ENCODE data around the gene HAGHL. TPM values are rescaled to one million over a fixed set of nuclear protein-coding genes. Genes with fewer than 3 reads are reported as not detected.

The HAGHL gene
- total RNA-seq, 2 donors from 2014 or later = 7.7 to 10.1 TPM

GRCh38 chr16:735982-736453, 9.1 kb downstream of the HAGHL start:
- H3K9me3 ChIP-seq = no peaks in the 10 kb centered on the region
- no peak for DNase-seq (ENCODE audit: low spot score)
- H3K36me3 ChIP-seq = peaks cover 0 to 14% of the 10 kb centered on the region in 2 donors
- intact Hi-C loops (cut with DNase I) = no loop called here
- H3K27me3 ChIP-seq (replicated peaks; ENCODE audit: insufficient read depth) = no peaks in the 10 kb centered on the region
- no peak overlapping the region for H3K4me3 ChIP-seq
- 92% methylated on average over 13 of the region's 13 CpGs for WGBS
- TF ChIP-seq CTCF (IDR thresholded peaks at IDR 0.05) (no peak), POLR2A (IDR thresholded peaks at IDR 0.05) (no peak), POLR2AphosphoS5 (IDR thresholded peaks at IDR 0.05) (no peak)
- no peaks in the 10 kb centered on the region for H3K4me1 ChIP-seq (replicated peaks)
- no peak overlapping the region for H3K27ac ChIP-seq

- WGBS = 96% methylated on average over 29 of the region's 29 CpGs
- peaks cover 0 to 14% of the 10 kb centered on the region in 2 donors for H3K36me3 ChIP-seq
Observed at GRCh38 chr16:736936-737481, 10.1 kb downstream of the HAGHL start.

GRCh38 chr16:739560-740458, 12.9 kb downstream of the HAGHL start:
- no peak for DNase-seq (ENCODE audit: low spot score)
- H3K36me3 ChIP-seq = no peaks in the 10 kb centered on the region
- no peak for TF ChIP-seq POLR2AphosphoS5 (IDR thresholded peaks at IDR 0.05)
- no peak for TF ChIP-seq CTCF (IDR thresholded peaks at IDR 0.05)
- TF ChIP-seq POLR2A (IDR thresholded peaks at IDR 0.05) = no peak
- H3K4me3 ChIP-seq = peak overlapping the region; percentile 93 to 94
- no peaks in the 10 kb centered on the region for H3K27me3 ChIP-seq (replicated peaks; ENCODE audit: insufficient read depth)
- intact Hi-C loops (cut with DNase I) = no loop called here
- WGBS = 38% methylated on average over 35 of the region's 38 CpGs
- H3K4me1 ChIP-seq (replicated peaks) = no peaks in the 10 kb centered on the region
- H3K9me3 ChIP-seq = no peaks in the 10 kb centered on the region
- peak overlapping the region; percentile 78 to 84 for H3K27ac ChIP-seq

More at GRCh38 chr16:736936-737481, 10.1 kb downstream of the HAGHL start:
- no peaks in the 10 kb centered on the region for H3K4me1 ChIP-seq (replicated peaks)
- DNase-seq (ENCODE audit: low spot score) = no peak
- no peak overlapping the region for H3K4me3 ChIP-seq
- H3K27me3 ChIP-seq (replicated peaks; ENCODE audit: insufficient read depth) = no peaks in the 10 kb centered on the region
- TF ChIP-seq CTCF (IDR thresholded peaks at IDR 0.05) = no peak
- no peak for TF ChIP-seq POLR2AphosphoS5 (IDR thresholded peaks at IDR 0.05)
- no peak for TF ChIP-seq POLR2A (IDR thresholded peaks at IDR 0.05)
- peak overlapping the region; percentile 42 to 67 for H3K27ac ChIP-seq
- H3K9me3 ChIP-seq = no peaks in the 10 kb centered on the region
- intact Hi-C loops (cut with DNase I) = no loop called here

- H3K27me3 ChIP-seq (replicated peaks; ENCODE audit: insufficient read depth) = no peaks in the 10 kb centered on the region
- intact Hi-C loops (cut with DNase I) = no loop called here
- TF ChIP-seq POLR2AphosphoS5 (IDR thresholded peaks at IDR 0.05) (no peak), CTCF (IDR thresholded peaks at IDR 0.05) (no peak), POLR2A (IDR thresholded peaks at IDR 0.05) (no peak)
- DNase-seq (ENCODE audit: low spot score) = no peak
- WGBS = under 1% methylated on average over 21 of the region's 22 CpGs
- H3K36me3 ChIP-seq = no peaks in the 10 kb centered on the region
- H3K4me1 ChIP-seq (replicated peaks) = no peaks in the 10 kb centered on the region
- peak overlapping the region; percentile 93 to 94 for H3K4me3 ChIP-seq
- H3K9me3 ChIP-seq = no peaks in the 10 kb centered on the region
- peak overlapping the region; percentile 78 to 84 for H3K27ac ChIP-seq
Observed at GRCh38 chr16:740459-740763, 13.5 kb downstream of the HAGHL start.

Measured in prostate gland (tissue), 2 donors.